Activated CD4-positive, alpha-beta T cell treated with anti-CD3 and anti-CD28 coated beads for 24 hours (primary cell): ENCODE results near the gene EFHD2.

Experiments used
- DNase-seq, 2 donors: peaks; one replicate each; pipeline ENCODE4 v3.0.0-alpha.2; 2020; ENCODE audit warnings: low read depth in 2 of 2

Gene EFHD2

GRCh38 chr1:15476927-15477326, 67.2 kb downstream of the EFHD2 start:
- no peak for DNase-seq

DNA sequence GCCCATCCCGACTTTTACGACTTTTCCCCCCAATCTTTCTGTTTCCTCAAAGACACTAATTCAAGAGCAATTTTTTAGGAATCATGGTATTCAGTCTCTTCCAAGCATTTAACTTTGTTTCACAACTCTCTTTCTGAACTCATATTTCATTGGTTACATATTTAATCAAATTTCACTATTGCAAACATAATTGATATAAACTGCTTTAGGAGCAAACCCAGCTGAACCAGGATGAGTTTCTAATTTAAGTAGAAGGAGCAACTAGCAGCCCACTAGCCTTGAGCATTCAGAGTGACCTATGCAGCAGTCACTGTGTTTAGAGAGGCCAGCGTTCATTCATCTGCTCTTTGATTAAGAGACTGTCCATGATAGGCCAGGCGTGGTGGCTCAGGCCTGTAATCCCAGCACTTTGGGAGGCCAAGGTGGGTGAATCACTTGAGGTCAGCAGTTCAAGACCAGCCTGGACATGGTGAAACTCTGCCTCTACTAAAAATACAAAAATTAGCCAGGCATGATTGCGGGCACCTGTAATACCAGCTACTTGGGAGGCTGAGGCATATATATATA, 68.0 kb downstream of the EFHD2 start:
- no peak for DNase-seq
